HepG2 (cell line): ENCODE results near the gene PTRH2. TPM values are rescaled to one million over a fixed set of nuclear protein-coding genes. Genes with fewer than 3 reads are reported as not detected.

Experiments
- ATAC-seq: fragments of 200-7000 bp; cut with Tn5 transposase; 3 replicates; pipeline ENCODE4 v1.9.1; 2020; ENCODE audit warnings: mild to moderate bottlenecking, moderate library complexity
- BruUV-seq: library from RNA; stranded (reverse); fragments of 400-500 nt; replicated peaks from 2 replicates; lab custom pipeline; 2021; lab: Mats Ljungman, UMichigan
- CTCF ChIA-PET: fragments of 300-600 bp; formaldehyde crosslinking; extraction: SDS; loops from one replicate; lab custom pipeline; 2021; ENCODE audit warnings: low total read pairs, inconsistent platforms, low intra/inter-chr PET ratio; lab: Yijun Ruan, JAX
- POLR2A ChIA-PET: fragments of 350-600 bp; sonication (Branson Sonifier 250); formaldehyde crosslinking; loops from one replicate; lab custom pipeline; 2020; ENCODE audit warnings: antibody characterized with exemption, inconsistent platforms; lab: Yijun Ruan, JAX
- DNase-seq: peaks from one replicate; pipeline ENCODE4 v3.0.0-alpha.2; 2015; ENCODE audit warnings: low spot score
- FAIRE-seq: peaks from 3 replicates; lab custom pipeline; 2011; peaks lifted over from hg19 to GRCh38; lab: Jason Lieb, UNC
- H2AFZ ChIP-seq: one replicate; pipeline ENCODE4 v1.6.1; 2011; ENCODE audit warnings: low read length, inconsistent platforms
- H3K27ac ChIP-seq: fragments of 300-600 bp; 3 replicates; pipeline ENCODE4 v1.8.0; 2011; ENCODE audit warnings: mixed run types, mild to moderate bottlenecking, mixed read lengths, low read length, inconsistent platforms; ENCODE audit not compliant: insufficient read depth; ENCODE audit errors: extremely low read length
- H3K27me3 ChIP-seq, 2 experiments: fragments of 200-600 bp in 1 of 2; 2 replicates in 1 of 2; 3 replicates in 1 of 2; pipeline versions ENCODE4 v1.6.0 to v1.8.0; 2011; ENCODE audit warnings: low read length in 2 of 2, mild to moderate bottlenecking in 2 of 2, moderate library complexity in 2 of 2, inconsistent platforms in 1 of 2; ENCODE audit not compliant: insufficient read depth in 2 of 2, control insufficient read depth in 1 of 2
- H3K36me3 ChIP-seq, 2 experiments: fragments of 200-600 bp in 1 of 2; replicated peaks in 1 of 2; 2 replicates in 1 of 2; 3 replicates in 1 of 2; pipeline versions ENCODE4 v1.5.1 to v1.8.0; 2011; ENCODE audit warnings: low read length in 2 of 2, inconsistent platforms in 1 of 2; ENCODE audit not compliant: insufficient read depth in 2 of 2, control insufficient read depth in 1 of 2
- H3K4me1 ChIP-seq: 2 replicates; pipeline ENCODE4 v1.5.1; 2012; ENCODE audit warnings: low read length, inconsistent platforms; ENCODE audit not compliant: insufficient read depth
- H3K4me2 ChIP-seq: 2 replicates; pipeline ENCODE4 v1.6.0; 2011; ENCODE audit warnings: low read depth, low read length, inconsistent platforms
- H3K4me3 ChIP-seq, 3 experiments: fragments of 200-600 bp in 1 of 3; sonication (generic), shearing (Covaris generic) in 1 of 3; replicated peaks in 1 of 3; 2 replicates each; pipeline ENCODE4 v1.5.1; 2011 to 2016; ENCODE audit warnings: low read length in 3 of 3, inconsistent platforms in 2 of 3, low read depth in 2 of 3, mild to moderate bottlenecking in 2 of 3, control low read depth in 1 of 3, mixed read lengths in 1 of 3; ENCODE audit not compliant: insufficient read depth in 1 of 3
- H3K79me2 ChIP-seq: one replicate; pipeline ENCODE4 v1.6.1; 2011; ENCODE audit warnings: low read length, inconsistent platforms; ENCODE audit not compliant: insufficient read depth
- H3K9ac ChIP-seq: 2 replicates; pipeline ENCODE4 v1.6.0; 2011; ENCODE audit warnings: mild to moderate bottlenecking, low read depth, low read length, inconsistent platforms; ENCODE audit not compliant: insufficient read depth
- H3K9me3 ChIP-seq: 2 replicates; pipeline ENCODE4 v1.5.1; 2012; ENCODE audit warnings: mild to moderate bottlenecking, low read length
- H4K20me1 ChIP-seq: 2 replicates; pipeline ENCODE4 v1.6.0; 2011; ENCODE audit warnings: inconsistent platforms, mild to moderate bottlenecking, low read length, moderate library complexity; ENCODE audit not compliant: insufficient read depth
- ATF6 ChIP-seq: sonication (generic); formaldehyde crosslinking; conservative IDR thresholded peaks from 2 replicates; pipeline ENCODE4 v1.4.0; 2020; ENCODE audit warnings: missing genetic modification reagents
- HNF4A ChIP-seq: sonication (generic); formaldehyde crosslinking; IDR thresholded peaks from 2 replicates; pipeline ENCODE4 v1.4.0; 2020; ENCODE audit warnings: missing genetic modification reagents
- HNRNPK ChIP-seq: fragments of 200-400 bp; formaldehyde crosslinking; IDR thresholded peaks from 2 replicates; pipeline ENCODE4 v1.6.1; 2018; ENCODE audit warnings: low read length, low read depth, moderate library complexity, mild to moderate bottlenecking; ENCODE audit not compliant: poor library complexity, severe bottlenecking
- KDM5A ChIP-seq: fragments of 200-600 bp; sonication (generic); IDR thresholded peaks from 2 replicates; pipeline ENCODE4 v1.7.0; 2018; ENCODE audit warnings: antibody characterized with exemption, mild to moderate bottlenecking, low read length, borderline replicate concordance
- MXD4 ChIP-seq: IDR thresholded peaks from 2 replicates; pipeline ENCODE4 v1.6.1; 2016; ENCODE audit warnings: mild to moderate bottlenecking, missing biosample characterization, missing genetic modification reagents
- POLR2A ChIP-seq, 2 experiments: IDR thresholded peaks; 2 replicates each; pipeline ENCODE4 v1.6.1; 2011; ENCODE audit warnings: low read depth in 2 of 2, low read length in 2 of 2, mild to moderate bottlenecking in 1 of 2, moderate library complexity in 1 of 2; ENCODE audit not compliant: insufficient read depth in 1 of 2
- POLR2AphosphoS5 ChIP-seq: IDR thresholded peaks from 2 replicates; pipeline ENCODE4 v1.6.1; 2012; ENCODE audit warnings: low read depth, low read length
- RBFOX2 ChIP-seq: fragments of 200-400 bp; formaldehyde crosslinking; IDR thresholded peaks from 2 replicates; pipeline ENCODE4 v1.6.1; 2017; ENCODE audit warnings: low read depth, mild to moderate bottlenecking, low read length
- RBM22 ChIP-seq: fragments of 200-400 bp; formaldehyde crosslinking; optimal IDR thresholded peaks from 2 replicates; pipeline ENCODE3; 2017; ENCODE audit warnings: mild to moderate bottlenecking, low read length, moderate library complexity
- ZC3H13 ChIP-seq: sonication (generic); formaldehyde crosslinking; IDR thresholded peaks from 2 replicates; pipeline ENCODE4 v1.8.1; 2023; ENCODE audit warnings: mild to moderate bottlenecking, missing genetic modification reagents, moderate library complexity
- ZNF224 ChIP-seq: sonication (generic); formaldehyde crosslinking; IDR thresholded peaks from 2 replicates; pipeline ENCODE4 v1.5.0; 2020; ENCODE audit warnings: mild to moderate bottlenecking, missing genetic modification reagents
- ZNF383 ChIP-seq: sonication (generic); formaldehyde crosslinking; IDR thresholded peaks from 2 replicates; pipeline ENCODE4 v1.4.0; 2020; ENCODE audit warnings: missing genetic modification reagents, mild to moderate bottlenecking, borderline replicate concordance
- ZNF460 ChIP-seq: sonication (generic); formaldehyde crosslinking; IDR thresholded peaks from 2 replicates; pipeline ENCODE4 v1.5.1; 2020; ENCODE audit warnings: missing genetic modification reagents, mild to moderate bottlenecking, borderline replicate concordance
- ZNF468 ChIP-seq: sonication (generic); formaldehyde crosslinking; IDR thresholded peaks from 2 replicates; pipeline ENCODE4 v1.8.0; 2022; ENCODE audit warnings: mild to moderate bottlenecking, moderate library complexity, missing genetic modification reagents
- ZNF737 ChIP-seq: sonication (generic); formaldehyde crosslinking; IDR thresholded peaks from 2 replicates; pipeline ENCODE4 v1.5.0; 2020; ENCODE audit warnings: missing genetic modification reagents, mild to moderate bottlenecking, borderline replicate concordance
- WGBS: methylation state at CpG from one replicate; pipeline ENCODE4 v1.1.6; 2017; ENCODE audit warnings: low lambda C conversion rate; 5-methylcytosine and 5-hydroxymethylcytosine counted together
- in situ Hi-C: cut with HindIII; loops from 2 replicates; pipeline ENCODE4 v1.10.0; 2017; ENCODE audit warnings: low pct_unique_long_range_greater_than_20kb; ENCODE audit not compliant: extremely low pct_ligation_motif_present
- intact Hi-C: fragments of 100-400 bp; cut with micrococcal nuclease; formaldehyde crosslinking; loops from one replicate; pipeline ENCODE4 v1.10.0; 2022; ENCODE audit not compliant: unreplicated experiment
- polyA plus RNA-seq, 8 experiments: library from polyadenylated mRNA; depleted of rRNA in 3 of 8; stranded (reverse) in 7 of 8; unstranded in 1 of 8; fragments of >200 nt; fragmentation: Illumina TruSeq in 4 of 8; extraction: Trizol in 4 of 8; gene quantifications; 2 replicates each; pipeline versions ENCODE4 v1.2.1 to v1.2.3, GENCODE V29; 2011 to 2016; ENCODE audit warnings: low read depth in 4 of 8, missing spikeins in 1 of 8, mixed read lengths in 1 of 8; ENCODE audit not compliant: insufficient read depth in 1 of 8
- total RNA-seq, 5 experiments: library from RNA; depleted of rRNA; stranded (reverse); fragments of >200 nt; fragmentation: Illumina TruSeq; extraction: Trizol; gene quantifications; 2 replicates each; pipeline ENCODE4 v1.2.3, GENCODE V29; 2016; ENCODE audit warnings: low read depth in 1 of 5
- TF ChIP-seq, protein P1 (sequence below): sonication (generic); formaldehyde crosslinking; conservative IDR thresholded peaks from 2 replicates; pipeline ENCODE4 v1.4.0; 2020; ENCODE audit warnings: mild to moderate bottlenecking, missing genetic modification reagents, moderate library complexity
- TF ChIP-seq, protein P2 (sequence below): sonication (generic); formaldehyde crosslinking; IDR thresholded peaks from 2 replicates; pipeline ENCODE4 v1.5.0; 2020; ENCODE audit warnings: missing genetic modification reagents
- TF ChIP-seq, protein P3 (sequence below): sonication (generic); formaldehyde crosslinking; IDR thresholded peaks from 2 replicates; pipeline ENCODE4 v1.4.0; 2020; ENCODE audit warnings: missing genetic modification reagents

PTRH2 gene
- total and polyA plus RNA-seq, 2 of the 13 experiments (the other 11 are each of a cell fraction or from before 2014, with no cell fraction given) = 67.7 to 83.3 TPM

DNA sequence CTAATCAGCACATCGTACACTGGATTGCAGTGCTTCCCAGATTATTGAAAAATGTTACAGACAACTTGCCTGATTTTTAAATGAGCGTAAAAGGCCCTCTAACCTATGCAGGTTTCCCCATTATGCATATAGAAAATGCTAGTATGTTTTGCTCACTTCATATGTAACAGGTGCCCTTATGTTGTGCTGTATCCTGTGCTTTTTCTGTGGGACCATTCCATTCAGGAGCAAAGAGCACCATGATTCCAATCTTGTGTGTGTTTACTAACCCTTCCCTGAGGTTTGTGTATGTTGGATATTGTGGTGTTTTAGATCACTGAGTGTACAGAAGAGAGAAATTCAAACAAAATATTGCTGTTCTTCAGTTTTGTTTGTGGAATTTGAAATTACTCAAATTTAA, 12.9 kb downstream of the PTRH2 start:
- POLR2A ChIA-PET = interaction anchor here (2.1 kb wide), 1 partner anchor 13 kb away, joined by 6 read pairs; the partner anchor contains the start of genes PTRH2 and VMP1
- H3K9me3 ChIP-seq = no peaks in the 10 kb centered on the region
- 99% methylated on average over 2 of the region's 2 CpGs for WGBS
- no peak for FAIRE-seq
- H3K79me2 ChIP-seq = peaks cover 35% of the 10 kb centered on the region
- peaks cover 34 to 78% of the 10 kb centered on the region in 2 experiments for H3K36me3 ChIP-seq
- peaks cover 33% of the 10 kb centered on the region for H4K20me1 ChIP-seq
- H3K27ac ChIP-seq = peak overlapping the region; percentile 19
- no peak overlapping the region for H3K4me3 ChIP-seq
- no peak for DNase-seq
- H3K27me3 ChIP-seq = no peaks in the 10 kb centered on the region
- BruUV-seq = no TSS peak
- peaks cover 48% of the 10 kb centered on the region for H3K4me1 ChIP-seq
- no peak overlapping the region for H2AFZ ChIP-seq
- CTCF ChIA-PET = no interaction called here
- intact Hi-C loops (no loop called here), in situ Hi-C loops (no loop called here)
- no peak overlapping the region for H3K9ac ChIP-seq
- H3K4me2 ChIP-seq = no peak overlapping the region
- peak; percentile 25; the same call in 2 of the 3 replicates for ATAC-seq
- 0 out of 2 replicates have a peak, but pooled peaks have one; percentile 17 for TF ChIP-seq RBFOX2
- TF ChIP-seq ZNF468 (CRISPR knock-in tag) = no peak
- TF ChIP-seq ZNF224 (CRISPR knock-in tag) = no peak
- TF ChIP-seq ZC3H13 (CRISPR knock-in tag) = peak; percentile 39; the same call in 1 of the 2 replicates
- TF ChIP-seq KDM5A = no peak
- TF ChIP-seq ZNF460 = no peak
- peak in 1 of 2 experiments; percentile 27; a peak in 1 of 4 replicates for TF ChIP-seq POLR2A (IDR thresholded peaks at IDR 0.05; ENCODE audit: insufficient read depth in 1 of 2, low read depth in 2 of 2, low read length in 2 of 2)
- no peak for TF ChIP-seq MXD4 (CRISPR knock-in tag)
- TF ChIP-seq ATF6 = no peak
- TF ChIP-seq RBM22 = peak; percentile 90
- TF ChIP-seq, protein P1, sequence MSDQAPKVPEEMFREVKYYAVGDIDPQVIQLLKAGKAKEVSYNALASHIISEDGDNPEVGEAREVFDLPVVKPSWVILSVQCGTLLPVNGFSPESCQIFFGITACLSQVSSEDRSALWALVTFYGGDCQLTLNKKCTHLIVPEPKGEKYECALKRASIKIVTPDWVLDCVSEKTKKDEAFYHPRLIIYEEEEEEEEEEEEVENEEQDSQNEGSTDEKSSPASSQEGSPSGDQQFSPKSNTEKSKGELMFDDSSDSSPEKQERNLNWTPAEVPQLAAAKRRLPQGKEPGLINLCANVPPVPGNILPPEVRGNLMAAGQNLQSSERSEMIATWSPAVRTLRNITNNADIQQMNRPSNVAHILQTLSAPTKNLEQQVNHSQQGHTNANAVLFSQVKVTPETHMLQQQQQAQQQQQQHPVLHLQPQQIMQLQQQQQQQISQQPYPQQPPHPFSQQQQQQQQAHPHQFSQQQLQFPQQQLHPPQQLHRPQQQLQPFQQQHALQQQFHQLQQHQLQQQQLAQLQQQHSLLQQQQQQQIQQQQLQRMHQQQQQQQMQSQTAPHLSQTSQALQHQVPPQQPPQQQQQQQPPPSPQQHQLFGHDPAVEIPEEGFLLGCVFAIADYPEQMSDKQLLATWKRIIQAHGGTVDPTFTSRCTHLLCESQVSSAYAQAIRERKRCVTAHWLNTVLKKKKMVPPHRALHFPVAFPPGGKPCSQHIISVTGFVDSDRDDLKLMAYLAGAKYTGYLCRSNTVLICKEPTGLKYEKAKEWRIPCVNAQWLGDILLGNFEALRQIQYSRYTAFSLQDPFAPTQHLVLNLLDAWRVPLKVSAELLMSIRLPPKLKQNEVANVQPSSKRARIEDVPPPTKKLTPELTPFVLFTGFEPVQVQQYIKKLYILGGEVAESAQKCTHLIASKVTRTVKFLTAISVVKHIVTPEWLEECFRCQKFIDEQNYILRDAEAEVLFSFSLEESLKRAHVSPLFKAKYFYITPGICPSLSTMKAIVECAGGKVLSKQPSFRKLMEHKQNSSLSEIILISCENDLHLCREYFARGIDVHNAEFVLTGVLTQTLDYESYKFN = 0 out of 2 replicates have a peak, but pooled peaks have one; percentile 10
- no peak for TF ChIP-seq ZNF383 (CRISPR knock-in tag)
- TF ChIP-seq ZNF737 (CRISPR knock-in tag) = no peak
- TF ChIP-seq HNF4A = 0 out of 2 replicates have a peak, but pooled peaks have one; percentile 13
- TF ChIP-seq, protein P2, sequence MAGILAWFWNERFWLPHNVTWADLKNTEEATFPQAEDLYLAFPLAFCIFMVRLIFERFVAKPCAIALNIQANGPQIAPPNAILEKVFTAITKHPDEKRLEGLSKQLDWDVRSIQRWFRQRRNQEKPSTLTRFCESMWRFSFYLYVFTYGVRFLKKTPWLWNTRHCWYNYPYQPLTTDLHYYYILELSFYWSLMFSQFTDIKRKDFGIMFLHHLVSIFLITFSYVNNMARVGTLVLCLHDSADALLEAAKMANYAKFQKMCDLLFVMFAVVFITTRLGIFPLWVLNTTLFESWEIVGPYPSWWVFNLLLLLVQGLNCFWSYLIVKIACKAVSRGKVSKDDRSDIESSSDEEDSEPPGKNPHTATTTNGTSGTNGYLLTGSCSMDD (CRISPR knock-in tag) = no peak
- TF ChIP-seq POLR2AphosphoS5 = peak; percentile 42; the same call in 1 of the 2 replicates
- no peak for TF ChIP-seq HNRNPK
- TF ChIP-seq, protein P3, sequence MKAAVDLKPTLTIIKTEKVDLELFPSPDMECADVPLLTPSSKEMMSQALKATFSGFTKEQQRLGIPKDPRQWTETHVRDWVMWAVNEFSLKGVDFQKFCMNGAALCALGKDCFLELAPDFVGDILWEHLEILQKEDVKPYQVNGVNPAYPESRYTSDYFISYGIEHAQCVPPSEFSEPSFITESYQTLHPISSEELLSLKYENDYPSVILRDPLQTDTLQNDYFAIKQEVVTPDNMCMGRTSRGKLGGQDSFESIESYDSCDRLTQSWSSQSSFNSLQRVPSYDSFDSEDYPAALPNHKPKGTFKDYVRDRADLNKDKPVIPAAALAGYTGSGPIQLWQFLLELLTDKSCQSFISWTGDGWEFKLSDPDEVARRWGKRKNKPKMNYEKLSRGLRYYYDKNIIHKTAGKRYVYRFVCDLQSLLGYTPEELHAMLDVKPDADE (CRISPR knock-in tag) = no peak
